Cerebellar cortex (tissue), 1 donor: ENCODE results near the gene CCDC142.
A peak's percentile ranks its signal among the peaks of the same experiment; 100 is the strongest.

ENCODE experiments used
- DNase-seq: peaks from one replicate; pipeline ENCODE4 v3.0.0-alpha.2; 2015; ENCODE audit warnings: low spot score

CCDC142 gene

GRCh38 chr2:74514368-74515270 lies 31.8 kb upstream of the CCDC142 start, which contains the start of gene TLX2:
Gene TLX2 (plus strand): TSS chr2:74514450. CDS start chr2:74514807, 357 bp downstream.
- no peak for DNase-seq

DNA sequence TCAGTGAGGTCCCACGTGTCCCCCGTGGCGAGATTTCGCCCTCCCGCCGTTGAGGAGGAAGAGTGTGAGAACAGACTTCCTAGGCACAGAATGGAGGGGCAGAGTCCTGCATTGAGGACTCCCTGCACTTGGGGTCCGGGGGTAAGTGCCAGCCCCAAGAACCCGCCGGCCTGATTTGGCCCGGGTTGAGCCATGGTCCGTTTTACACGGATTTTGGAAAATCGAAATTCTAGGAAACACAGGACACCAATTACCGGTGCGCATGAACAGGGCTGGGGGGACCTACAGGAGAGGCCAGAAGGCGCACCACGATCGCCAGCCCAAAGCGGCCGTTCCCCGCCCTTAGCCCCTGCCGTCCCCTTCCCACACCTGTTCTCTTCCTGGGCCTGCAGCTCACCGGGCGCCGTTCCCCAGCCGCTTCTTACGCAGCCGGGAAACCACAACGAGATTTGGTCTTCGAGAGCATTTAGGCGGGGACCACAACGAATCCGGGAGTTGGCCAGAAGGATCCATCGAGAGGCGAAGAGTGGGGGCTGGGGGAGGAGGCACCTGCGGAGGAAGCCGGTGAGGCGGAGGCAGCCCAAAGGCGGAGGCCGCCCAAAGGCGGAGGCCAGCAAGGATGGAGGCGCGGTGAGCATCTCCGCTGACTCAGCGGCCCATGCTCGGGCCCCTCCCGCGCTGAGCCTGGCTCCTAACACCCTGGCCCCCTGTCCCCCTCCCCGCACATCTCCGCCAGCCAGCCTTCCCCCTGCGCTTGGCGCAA lies 31.0 kb upstream of the CCDC142 start:
- DNase-seq = no peak

- DNase-seq = no peak
Measured at GRCh38 chr2:74512744-74513604, 30.2 kb upstream of the CCDC142 start.

DNA sequence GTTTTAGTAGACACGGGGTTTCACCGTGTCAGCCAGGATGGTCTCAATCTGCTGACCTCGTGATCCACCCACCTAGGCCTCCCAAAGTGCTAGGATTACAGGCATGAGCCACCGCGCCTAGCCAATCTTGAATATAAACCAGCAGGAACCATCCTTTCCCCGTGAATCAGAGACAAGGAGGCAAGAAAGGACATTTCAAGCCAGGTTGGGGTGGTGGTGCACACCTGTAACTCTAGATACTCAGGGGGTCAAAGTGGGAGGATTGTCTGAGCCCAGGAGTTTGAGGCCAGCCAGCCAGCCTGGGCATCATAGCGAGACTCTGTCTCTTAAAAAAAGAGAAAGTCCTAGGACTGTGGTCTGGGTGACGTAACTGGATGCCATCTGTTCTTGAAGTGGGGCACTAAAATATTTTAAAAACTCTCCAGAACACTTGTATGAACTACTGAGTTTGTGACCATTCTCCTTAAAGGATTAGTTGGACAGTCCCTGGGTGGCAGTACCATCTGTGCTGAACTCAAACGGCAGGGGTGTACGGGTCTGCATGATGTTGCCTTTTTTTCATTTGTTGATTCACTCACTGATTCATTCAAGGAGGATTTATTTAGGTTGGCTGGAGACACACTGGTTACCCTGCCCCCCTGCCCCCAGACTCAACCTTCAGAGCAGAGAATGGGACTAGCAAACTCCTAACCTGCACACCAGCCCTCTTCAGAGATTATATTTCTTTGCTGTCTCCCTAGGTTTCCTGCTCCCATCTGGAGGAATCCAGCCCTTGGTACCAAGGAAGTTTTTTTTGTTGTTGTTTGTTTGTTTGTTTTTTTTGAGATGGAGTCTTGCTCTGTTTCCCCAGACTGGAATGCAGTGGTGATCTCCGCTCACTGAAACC lies 28.5 kb upstream of the CCDC142 start:
- DNase-seq = no peak

DNA sequence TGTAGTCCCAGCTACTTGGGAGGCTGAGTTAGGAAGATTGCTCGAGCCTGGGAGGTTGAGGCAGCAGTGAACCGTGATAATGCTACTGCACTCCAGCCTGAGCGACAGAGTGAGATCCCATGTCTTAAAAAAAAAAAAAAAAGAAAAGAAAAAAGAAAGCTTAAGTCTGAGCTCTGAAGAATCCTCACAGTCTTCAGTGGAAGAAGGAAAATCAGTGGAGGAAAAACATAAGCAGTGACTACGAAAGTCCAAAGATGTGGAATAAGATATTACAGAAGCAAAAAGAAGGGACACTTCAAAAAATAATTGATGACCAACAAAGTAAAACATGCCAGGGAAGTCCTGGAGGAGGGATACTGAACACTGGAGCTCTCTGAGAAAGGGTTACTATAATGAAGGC lies 27.5 kb upstream of the CCDC142 start:
- DNase-seq = no peak

GRCh38 chr2:74507926-74508520 lies 25.2 kb upstream of the CCDC142 start:
- peak; percentile 48 for DNase-seq

- peak; percentile 99 for DNase-seq
Measured at GRCh38 chr2:74507145-74507925, 24.5 kb upstream of the CCDC142 start, which contains the start of gene PCGF1. Gene PCGF1 (minus strand): TSS chr2:74507695. CDS start chr2:74507668, 27 bp downstream.

GRCh38 chr2:74505448-74506246 lies 22.8 kb upstream of the CCDC142 start:
- no peak for DNase-seq

- no peak for DNase-seq
Measured at GRCh38 chr2:74504591-74504990, 21.8 kb upstream of the CCDC142 start.

DNA sequence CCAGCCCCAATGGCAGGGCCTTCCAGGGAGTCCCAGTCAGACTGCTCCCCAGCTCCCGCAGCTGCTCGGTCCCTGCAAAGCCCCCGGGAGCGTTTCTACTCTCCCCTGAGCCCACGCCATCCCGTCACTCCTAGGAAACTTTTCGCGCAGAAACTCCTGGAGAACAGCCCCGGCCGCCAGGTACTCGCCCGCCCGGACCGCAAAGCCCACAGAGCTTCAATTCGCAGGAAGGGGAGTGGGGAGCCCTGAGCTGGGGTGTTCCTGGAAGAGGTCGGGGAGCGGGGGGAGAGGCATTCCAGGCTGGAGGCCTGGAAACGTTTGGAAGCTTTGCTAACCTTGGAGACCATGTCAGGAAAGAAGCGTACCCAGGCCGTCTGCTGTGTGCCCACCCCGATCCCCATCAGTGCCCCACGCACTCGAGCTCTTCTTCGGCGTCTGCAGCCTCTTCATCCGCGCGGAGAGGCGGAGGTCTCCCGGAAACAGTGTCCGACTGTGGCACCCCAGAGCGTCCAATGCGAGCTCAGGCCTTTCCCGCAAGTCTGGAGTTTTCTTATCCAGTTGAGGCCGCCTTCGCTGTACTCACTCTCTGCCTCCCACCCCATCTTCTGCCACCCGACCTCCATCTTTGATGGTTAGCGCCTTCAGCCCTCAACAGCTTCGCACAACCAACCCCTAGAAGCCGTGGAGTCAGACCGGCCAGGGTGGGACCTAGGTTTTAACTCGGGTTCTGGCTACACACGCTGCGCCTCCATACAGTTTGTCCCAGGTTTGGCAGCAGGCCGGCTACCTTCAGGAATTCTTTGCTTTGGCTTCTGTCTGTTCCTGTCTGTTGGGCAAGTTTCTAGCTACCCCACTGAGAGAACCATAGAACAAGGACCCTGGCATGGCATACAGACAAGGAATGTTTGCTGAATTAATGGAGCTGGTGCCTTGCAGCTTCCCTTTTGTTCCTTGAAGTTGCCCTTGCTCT lies 21.0 kb upstream of the CCDC142 start:
- DNase-seq = no peak

GRCh38 chr2:74502720-74503505 lies 20.1 kb upstream of the CCDC142 start:
- no peak for DNase-seq

GRCh38 chr2:74502147-74502719 lies 19.4 kb upstream of the CCDC142 start:
- DNase-seq = no peak

GRCh38 chr2:74501335-74502071 lies 18.7 kb upstream of the CCDC142 start:
- no peak for DNase-seq

- DNase-seq = no peak
Measured at GRCh38 chr2:74500578-74500946, 17.8 kb upstream of the CCDC142 start.

DNA sequence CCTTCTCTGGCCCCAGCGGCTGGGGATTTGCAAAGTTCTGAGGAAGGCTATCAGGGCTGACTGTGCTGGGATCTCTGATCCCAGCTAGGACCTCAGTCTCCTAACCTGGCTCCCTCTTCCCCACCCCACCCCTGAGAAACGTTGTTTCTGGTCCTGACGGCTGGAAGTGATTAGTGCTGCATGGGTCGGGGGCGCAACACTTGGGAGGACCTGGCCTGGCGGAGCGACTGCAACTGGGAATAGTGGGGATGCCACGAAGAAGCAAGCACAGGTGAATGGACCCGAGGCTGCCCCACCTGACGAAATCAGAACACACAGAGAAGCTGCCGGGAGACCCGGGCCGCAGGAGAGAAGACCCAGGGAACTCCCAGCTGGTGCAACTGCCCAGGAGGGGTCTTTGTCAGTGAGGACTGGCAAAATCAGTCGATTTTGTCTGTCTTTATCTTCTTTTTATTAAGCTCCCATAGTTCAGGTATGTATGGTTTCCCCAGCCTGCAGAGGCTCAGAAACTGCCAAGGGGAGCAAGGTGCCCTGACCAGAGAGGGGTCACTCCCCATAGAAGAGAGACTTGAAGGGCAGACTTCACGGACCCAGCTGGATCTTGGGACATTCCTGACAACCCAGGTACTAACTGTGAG lies 17.3 kb upstream of the CCDC142 start:
- no peak for DNase-seq
